Stimulated activated CD4-positive, alpha-beta T cell treated with anti-CD3 and anti-CD28 coated beads, Interleukin-1b, Interleukin-23, amount 100 ng/mL, for 48 hours (primary cell): ENCODE results near the gene MLANA.

ENCODE experiments used
- DNase-seq: peaks from one replicate; pipeline ENCODE4 v3.0.0-alpha.2; 2020

The MLANA gene

DNA sequence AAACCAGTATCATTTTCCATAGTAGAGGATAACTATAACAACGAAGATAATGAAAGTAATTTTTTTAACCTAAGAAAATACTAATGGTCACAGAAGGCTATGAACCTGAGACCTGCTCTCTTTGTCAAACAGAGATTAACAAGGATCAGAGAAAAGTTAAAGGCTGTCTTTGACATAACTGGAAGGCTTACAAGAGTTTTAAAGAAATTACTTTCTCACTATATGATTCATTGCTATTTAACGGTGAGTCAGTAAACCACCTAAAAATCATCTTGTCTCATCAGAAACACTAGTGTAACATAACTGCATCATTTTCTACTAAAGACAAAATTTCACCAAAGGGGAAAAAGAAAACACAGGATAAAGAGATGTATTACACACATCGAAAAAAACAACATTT is 19.3 kb downstream of the MLANA start:
- no peak for DNase-seq

- DNase-seq = peak; percentile 66
Observed at GRCh38 chr9:5910413-5911057, 19.8 kb downstream of the MLANA start.

DNA sequence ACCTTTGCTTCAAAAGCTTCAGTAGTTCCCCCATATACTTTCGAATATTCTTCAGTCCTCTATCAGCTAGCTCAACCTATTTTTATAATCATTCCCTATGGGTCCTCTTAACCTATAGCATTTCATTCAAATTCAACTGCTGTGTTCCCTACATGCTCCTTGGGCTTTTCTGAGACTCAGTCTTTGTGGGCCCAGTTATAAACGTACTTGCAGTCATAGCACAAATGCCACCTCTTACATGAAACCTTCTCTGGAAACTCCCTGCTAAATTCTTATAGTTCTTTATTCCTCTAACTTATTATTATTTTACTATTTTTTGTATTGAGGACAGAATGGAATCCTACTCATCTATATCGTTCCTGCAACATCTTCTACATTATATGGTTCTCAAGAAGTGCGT is 24.7 kb downstream of the MLANA start:
- DNase-seq = no peak

GRCh38 chr9:5917273-5917672 is 26.6 kb downstream of the MLANA start:
- no peak for DNase-seq

- DNase-seq = no peak
Observed at GRCh38 chr9:5917888-5918287, 27.2 kb downstream of the MLANA start.

- DNase-seq = no peak
Observed at GRCh38 chr9:5918460-5918859, 27.8 kb downstream of the MLANA start.

- DNase-seq = peak; percentile 47
Observed at GRCh38 chr9:5920860-5921328, 30.2 kb downstream of the MLANA start.

DNA sequence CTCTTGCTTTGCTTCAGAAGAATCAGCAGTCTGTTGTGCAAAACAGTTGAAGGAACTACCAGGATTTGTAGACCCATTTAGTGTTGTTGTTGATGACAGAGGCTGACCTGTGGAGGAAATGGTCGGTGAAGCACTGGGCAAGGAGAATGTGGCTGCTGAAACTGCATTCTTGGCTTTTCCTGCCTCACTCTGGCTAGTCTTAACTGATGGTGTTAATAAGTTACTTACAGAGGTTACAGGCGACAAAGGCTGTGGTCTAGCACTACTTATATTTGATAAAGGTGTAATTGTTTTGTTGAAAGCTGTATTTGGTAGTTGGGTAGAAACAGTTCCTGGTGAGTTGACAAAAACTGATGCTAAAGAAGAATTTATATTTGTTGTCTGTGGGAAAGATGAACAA is 31.5 kb downstream of the MLANA start:
- DNase-seq = no peak

- DNase-seq = no peak
Observed at GRCh38 chr9:5931657-5932056, 41.0 kb downstream of the MLANA start.

- DNase-seq = no peak
Observed at GRCh38 chr9:5938449-5938848, 47.8 kb downstream of the MLANA start.

GRCh38 chr9:5939530-5939929 is 48.8 kb downstream of the MLANA start:
- no peak for DNase-seq

GRCh38 chr9:5941214-5941613 is 50.5 kb downstream of the MLANA start:
- no peak for DNase-seq

- DNase-seq = no peak
Observed at GRCh38 chr9:5945112-5945511, 54.4 kb downstream of the MLANA start.

- no peak for DNase-seq
Observed at GRCh38 chr9:5947912-5948311, 57.2 kb downstream of the MLANA start.

GRCh38 chr9:5949103-5949699 is 58.5 kb downstream of the MLANA start:
- peak; percentile 4 for DNase-seq

DNA sequence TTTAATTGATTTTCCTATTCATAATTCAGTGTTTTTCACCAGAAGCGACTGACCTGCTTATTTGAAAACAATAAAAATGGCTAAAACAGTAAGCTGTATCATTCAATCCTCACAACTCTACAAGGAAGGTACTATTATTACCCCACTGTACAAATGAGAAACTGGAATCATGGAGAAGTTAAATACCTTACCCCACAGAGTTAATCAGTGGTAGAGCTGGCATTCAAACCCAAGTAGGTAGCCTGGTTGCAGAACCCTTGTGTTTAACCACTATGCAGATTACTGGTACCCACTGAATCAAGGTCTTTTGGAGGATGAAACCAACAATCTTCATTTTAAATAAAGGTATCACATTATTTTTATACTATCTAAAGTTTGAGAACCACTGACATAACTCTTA is 59.6 kb downstream of the MLANA start:
- DNase-seq = no peak

- DNase-seq = no peak
Observed at GRCh38 chr9:5951686-5952211, 61.1 kb downstream of the MLANA start.

GRCh38 chr9:5953743-5954707 is 63.3 kb downstream of the MLANA start:
- DNase-seq = no peak

DNA sequence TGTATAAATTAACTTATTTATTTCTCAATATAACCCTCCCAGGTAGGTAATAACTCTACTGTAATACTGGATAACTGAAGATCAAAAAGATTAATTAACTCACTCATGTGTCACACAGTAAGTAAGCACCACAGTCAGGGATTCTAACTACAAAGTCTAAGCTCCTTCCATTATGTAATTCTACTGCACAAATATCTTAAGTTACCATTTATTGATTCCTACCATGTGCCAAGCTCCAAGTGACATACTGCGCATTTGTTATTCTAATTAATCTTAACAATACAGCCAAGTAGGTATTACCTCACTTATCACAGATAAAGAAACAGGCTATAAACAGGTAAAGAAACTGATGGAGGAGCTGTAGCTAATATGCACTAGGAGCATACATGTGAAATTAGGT is 66.5 kb downstream of the MLANA start:
- no peak for DNase-seq

DNA sequence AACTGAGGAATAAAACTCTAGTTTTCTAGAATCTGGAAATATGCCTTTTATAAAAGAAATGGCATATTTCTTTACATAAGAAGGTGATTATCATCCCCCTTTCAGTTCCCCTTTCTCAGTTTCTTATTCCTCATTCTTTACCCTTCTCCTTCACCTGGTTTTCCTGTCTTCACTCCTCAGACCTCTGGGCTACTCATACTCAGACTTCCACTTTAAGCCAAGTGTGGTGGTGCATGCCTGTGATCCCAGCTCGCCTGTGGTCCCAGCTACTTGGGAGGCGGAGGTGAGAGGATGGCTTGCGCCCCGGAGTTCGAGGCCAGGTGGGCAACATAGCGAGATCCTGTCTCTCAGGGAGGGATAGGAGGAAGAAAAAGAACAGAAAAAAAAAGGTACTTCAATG is 67.6 kb downstream of the MLANA start:
- DNase-seq = no peak
